Tibial artery (tissue), 4 donors: ENCODE results near the gene SIGLEC6.

Experiments
- DNase-seq, 2 donors: peaks; one replicate each; pipeline ENCODE4 v3.0.0-alpha.2; 2019
- H3K27ac ChIP-seq, 2 donors: fragments of 200-600 bp; sonication (generic) in 1 of 2; 1 replicate in 1 of 2; 2 replicates in 1 of 2; pipeline ENCODE4 v1.5.1; 2018 to 2019; ENCODE audit warnings: mild to moderate bottlenecking in 1 of 2
- H3K27me3 ChIP-seq, 2 donors: fragments of 200-600 bp; sonication (generic) in 1 of 2; one replicate each; pipeline versions ENCODE4 v1.5.1 to v1.6.0; 2016 to 2019
- H3K36me3 ChIP-seq, 3 donors: fragments of 200-600 bp; sonication (generic) in 2 of 3; one replicate each; pipeline ENCODE4 v1.5.1; 2016 to 2019; ENCODE audit warnings: mild to moderate bottlenecking in 2 of 3
- H3K4me1 ChIP-seq, 4 donors: fragments of 200-600 bp; sonication (generic) in 2 of 4; 1 replicate in 3 of 4; 2 replicates in 1 of 4; pipeline ENCODE4 v1.5.1; 2016 to 2019
- H3K4me3 ChIP-seq, 2 donors: fragments of 200-600 bp; sonication (generic) in 1 of 2; 1 replicate in 1 of 2; 2 replicates in 1 of 2; pipeline ENCODE4 v1.5.1; 2018 to 2019; ENCODE audit warnings: mild to moderate bottlenecking in 2 of 2
- H3K9me3 ChIP-seq, 3 donors: fragments of 200-600 bp; sonication (generic) in 1 of 3; one replicate each; pipeline ENCODE4 v1.5.1; 2016 to 2019
- CTCF ChIP-seq, 2 experiments: fragments of 200-600 bp in 1 of 2; fragments of 450-650 bp in 1 of 2; IDR thresholded peaks; one replicate each; pipeline ENCODE4 v1.5.1; 2017 to 2019; ENCODE audit warnings: antibody characterized with exemption in 2 of 2, mild to moderate bottlenecking in 1 of 2, moderate library complexity in 1 of 2
- intact Hi-C: fragments of 100-400 bp; cut with DNase I; formaldehyde crosslinking; loops from one replicate; pipeline ENCODE4 v1.15.0; 2023; ENCODE audit warnings: low total_unique reads

The SIGLEC6 gene

GRCh38 chr19:51479531-51480331, 51.7 kb downstream of the SIGLEC6 start:
- Histone ChIP-seq H3K4me1 (no peaks in the 10 kb centered on the region), H3K27ac (no peak overlapping the region), H3K36me3 (no peaks in the 10 kb centered on the region), H3K27me3 (peaks cover 0 to 27% of the 10 kb centered on the region in 2 donors), H3K4me3 (no peak overlapping the region), H3K9me3 (no peaks in the 10 kb centered on the region)
- intact Hi-C loops = loop anchor here (10.0 kb wide), 2 partner anchors 175 to 295 kb away; no protein-coding TSS in a partner anchor
- TF ChIP-seq CTCF (IDR thresholded peaks at IDR 0.05) = no peak
- no peak for DNase-seq

DNA sequence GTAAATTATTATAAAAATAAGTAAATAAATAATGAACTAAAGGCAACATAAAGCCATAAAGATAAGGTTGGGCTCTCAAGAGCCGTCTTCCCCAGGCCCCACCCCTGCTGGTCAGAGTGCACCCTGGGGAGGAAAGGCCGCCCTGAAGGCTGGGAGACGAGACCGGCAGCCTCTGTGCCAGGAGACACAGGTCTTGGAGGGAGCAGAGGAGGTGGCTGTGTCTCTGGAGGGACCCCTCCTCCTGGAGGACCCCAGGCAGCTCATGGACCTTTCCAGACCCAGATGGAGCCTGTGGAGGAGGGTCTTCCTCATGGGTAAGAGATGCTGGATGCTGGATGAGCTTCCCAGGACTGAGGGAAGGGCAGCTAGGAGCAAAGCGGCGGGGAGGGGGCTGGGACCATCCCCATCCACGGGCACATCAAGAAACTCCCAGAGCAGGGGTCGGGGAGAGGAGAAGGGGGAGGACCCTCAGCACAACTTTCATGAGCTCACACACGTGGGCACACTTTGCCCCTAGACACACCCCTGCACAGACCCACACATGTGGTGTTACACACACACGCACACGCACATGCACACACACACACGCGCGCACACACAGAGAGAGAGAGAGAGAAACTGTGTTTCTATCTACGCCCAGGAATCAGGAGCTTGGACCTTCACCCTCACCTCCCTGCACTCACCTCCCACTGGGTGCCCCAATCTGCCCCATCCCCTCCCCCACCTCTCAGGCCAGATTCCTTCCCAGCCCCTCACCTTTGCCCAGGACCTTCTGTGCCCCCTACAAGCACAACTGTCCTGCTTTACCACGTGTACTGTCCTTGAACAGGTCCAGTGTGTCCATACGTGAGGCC, 52.9 kb downstream of the SIGLEC6 start, which contains the start of gene CEACAM18:
Gene CEACAM18 (plus strand): TSS at position 159 of the 854 bp plus-strand sequence.
- Histone ChIP-seq H3K4me3 (no peak within 1 kb of the TSS), H3K27me3 (peaks cover 0 to 35% of the 10 kb centered on the region in 2 donors), H3K27ac (no peak within 1 kb of the TSS), H3K9me3 (no peaks in the 10 kb centered on the region), H3K36me3 (no peaks in the 10 kb centered on the region), H3K4me1 (no peaks in the 10 kb centered on the region)
- intact Hi-C loops = loop anchor here (10.0 kb wide), 2 partner anchors 176 to 296 kb away; no protein-coding TSS in a partner anchor
- no peak for TF ChIP-seq CTCF (IDR thresholded peaks at IDR 0.05)
- no peak for DNase-seq

DNA sequence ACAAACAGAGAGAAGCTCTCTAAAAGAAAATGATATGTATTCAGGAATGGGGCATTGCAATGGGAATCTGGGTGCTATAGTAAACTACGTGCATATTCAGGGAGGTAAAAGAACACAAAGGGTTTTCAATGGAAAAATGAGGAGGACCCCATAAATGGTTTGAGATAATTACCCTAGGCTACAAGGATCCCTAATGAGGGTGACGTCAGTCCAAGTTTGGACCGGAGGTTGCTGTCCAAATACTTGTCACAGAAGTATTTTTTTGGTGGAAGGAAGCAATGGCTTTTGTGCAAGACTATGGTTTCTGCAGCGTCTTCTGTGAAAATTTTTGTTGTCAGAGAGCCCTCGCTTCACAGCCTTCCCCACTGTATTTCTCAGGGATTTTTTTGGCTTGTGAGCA, 54.1 kb downstream of the SIGLEC6 start:
- intact Hi-C loops = loop anchor here (10.0 kb wide), 2 partner anchors 177 to 297 kb away; no protein-coding TSS in a partner anchor
- TF ChIP-seq CTCF (IDR thresholded peaks at IDR 0.05) = no peak
- Histone ChIP-seq H3K4me1 (no peaks in the 10 kb centered on the region), H3K27ac (no peak overlapping the region), H3K4me3 (no peak overlapping the region), H3K9me3 (no peaks in the 10 kb centered on the region), H3K36me3 (no peaks in the 10 kb centered on the region), H3K27me3 (peaks cover 0 to 45% of the 10 kb centered on the region in 2 donors)
- DNase-seq = no peak

DNA sequence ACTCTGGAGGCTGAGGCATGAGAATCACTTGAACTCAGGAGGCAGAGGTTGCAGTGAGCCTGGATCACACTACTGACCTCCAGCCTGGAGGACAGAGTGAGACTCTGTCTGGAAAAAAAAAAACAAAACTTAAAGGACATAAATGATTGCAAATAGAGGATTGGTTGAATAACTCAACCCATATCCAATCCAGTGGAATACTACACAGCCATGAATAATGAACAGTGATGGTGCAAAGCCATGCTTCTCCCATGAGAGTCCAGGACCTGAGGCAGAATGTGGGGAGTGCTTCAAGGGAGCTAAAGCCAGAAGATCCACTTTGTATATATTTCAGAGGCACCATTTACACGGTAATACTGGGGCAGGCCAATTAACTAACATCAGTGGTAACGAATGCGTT, 55.3 kb downstream of the SIGLEC6 start:
- TF ChIP-seq CTCF (IDR thresholded peaks at IDR 0.05) = no peak
- peak in 1 of 2 donors; percentile 27 for DNase-seq
- no peak overlapping the region for H3K4me3 ChIP-seq
- H3K9me3 ChIP-seq = no peaks in the 10 kb centered on the region
- no peaks in the 10 kb centered on the region for H3K4me1 ChIP-seq
- H3K27ac ChIP-seq = no peak overlapping the region
- H3K27me3 ChIP-seq = peaks cover 0 to 45% of the 10 kb centered on the region in 2 donors
- intact Hi-C loops = loop anchor here (10.0 kb wide), 2 partner anchors 179 to 299 kb away; no protein-coding TSS in a partner anchor
- no peaks in the 10 kb centered on the region for H3K36me3 ChIP-seq

- TF ChIP-seq CTCF (IDR thresholded peaks at IDR 0.05) = peak; percentile 73 to 80
- Histone ChIP-seq H3K27me3 (peaks cover 0 to 30% of the 10 kb centered on the region in 2 donors), H3K4me3 (no peak overlapping the region), H3K9me3 (no peaks in the 10 kb centered on the region), H3K27ac (no peak overlapping the region), H3K36me3 (no peaks in the 10 kb centered on the region), H3K4me1 (no peaks in the 10 kb centered on the region)
- peak; percentile 80 to 81 for DNase-seq
- intact Hi-C loops = loop anchor here (10.0 kb wide), 2 partner anchors 182 to 302 kb away; no protein-coding TSS in a partner anchor
Measured at GRCh38 chr19:51473009-51473707, 58.3 kb downstream of the SIGLEC6 start.
